Panc1 (cell line): ENCODE measurements around the gene PABPN1L. TPM values are rescaled to one million over a fixed set of nuclear protein-coding genes. Genes with fewer than 3 reads are reported as not detected.

Source experiments
- ATAC-seq: fragments of 200-7000 bp; cut with Tn5 transposase; 2 replicates; pipeline ENCODE4 v1.9.1; 2020; ENCODE audit warnings: mild to moderate bottlenecking, moderate library complexity
- BruUV-seq: library from RNA; stranded (reverse); fragments of 400-500 nt; replicated peaks from 2 replicates; lab custom pipeline; 2021; lab: Mats Ljungman, UMichigan
- CTCF ChIA-PET: fragments of 300-600 bp; sonication (Branson Sonifier 250); formaldehyde crosslinking; loops from one replicate; lab custom pipeline; 2022; ENCODE audit warnings: antibody characterized with exemption; lab: Charles Lee
- POLR2A ChIA-PET: fragments of 300-600 bp; sonication (Branson Sonifier 250); formaldehyde crosslinking; loops from one replicate; lab custom pipeline; 2022; ENCODE audit warnings: antibody characterized with exemption; lab: Charles Lee
- DNase-seq: peaks from one replicate; pipeline ENCODE4 v3.0.0-alpha.2; 2010; ENCODE audit warnings: low read depth, low spot score
- H3K27ac ChIP-seq: 2 replicates; pipeline ENCODE4 v1.5.1; 2011; ENCODE audit warnings: mild to moderate bottlenecking, low read length, inconsistent platforms
- H3K27me3 ChIP-seq: fragments of 200-500 bp; sonication (Bioruptor generic); 2 replicates; pipeline ENCODE4 v1.6.0; 2014; ENCODE audit warnings: low read length, inconsistent platforms; ENCODE audit not compliant: control insufficient read depth, insufficient read depth
- H3K36me3 ChIP-seq: fragments of 200-500 bp; sonication (Bioruptor generic); 2 replicates; pipeline ENCODE4 v1.5.1; 2014; ENCODE audit warnings: inconsistent platforms, mild to moderate bottlenecking, low read length, moderate library complexity; ENCODE audit not compliant: control insufficient read depth, insufficient read depth
- H3K4me1 ChIP-seq: 2 replicates; pipeline ENCODE4 v1.5.1; 2011; ENCODE audit warnings: inconsistent platforms, mild to moderate bottlenecking, low read length, moderate library complexity; ENCODE audit not compliant: control insufficient read depth, insufficient read depth
- H3K4me3 ChIP-seq, 2 experiments: 2 replicates each; pipeline ENCODE4 v1.5.1; 2011 to 2012; ENCODE audit warnings: low read depth in 2 of 2, low read length in 2 of 2, mild to moderate bottlenecking in 2 of 2, inconsistent platforms in 1 of 2, moderate library complexity in 1 of 2
- H3K9me3 ChIP-seq: fragments of 200-500 bp; sonication (Bioruptor generic); 2 replicates; pipeline ENCODE4 v1.5.1; 2014; ENCODE audit warnings: low read depth, mild to moderate bottlenecking, inconsistent platforms, low read length, moderate library complexity; ENCODE audit not compliant: control insufficient read depth, insufficient read depth
- CTCF ChIP-seq: fragments of 450-650 bp; IDR thresholded peaks from 2 replicates; pipeline ENCODE4 v1.5.1; 2017; ENCODE audit warnings: mild to moderate bottlenecking
- POLR2AphosphoS5 ChIP-seq: IDR thresholded peaks from 2 replicates; pipeline ENCODE4 v1.6.1; 2012; ENCODE audit warnings: mild to moderate bottlenecking, low read depth, low read length, moderate library complexity
- REST ChIP-seq, 2 experiments: IDR thresholded peaks; 2 replicates each; pipeline ENCODE4 v1.6.1; 2011 to 2012; ENCODE audit warnings: low read depth in 2 of 2, control low read depth in 1 of 2, low read length in 1 of 2, mild to moderate bottlenecking in 1 of 2, moderate library complexity in 1 of 2; ENCODE audit not compliant: insufficient read depth in 1 of 2
- SIN3A ChIP-seq: IDR thresholded peaks from 2 replicates; pipeline ENCODE4 v1.6.1; 2012; ENCODE audit warnings: low read depth, mild to moderate bottlenecking, low read length, moderate library complexity, borderline replicate concordance; ENCODE audit not compliant: insufficient read depth
- TCF7L2 ChIP-seq: IDR thresholded peaks from 2 replicates; pipeline ENCODE4 v1.6.1; 2011; ENCODE audit warnings: mild to moderate bottlenecking, low read depth, low read length, inconsistent platforms
- in situ Hi-C: cut with HindIII; loops from 2 replicates; pipeline ENCODE4 v1.10.0; 2016; ENCODE audit warnings: low sequenced_read_pairs, low pct_unique_long_range_greater_than_20kb
- intact Hi-C: fragments of 100-400 bp; cut with micrococcal nuclease; formaldehyde crosslinking; loops from one replicate; pipeline ENCODE4 v1.10.0; 2022; ENCODE audit not compliant: unreplicated experiment
- total RNA-seq: library from RNA; stranded (reverse); gene quantifications from one replicate; pipeline ENCODE4 v1.2.1, GENCODE V29; 2021; ENCODE audit not compliant: unreplicated experiment

PABPN1L gene
- total RNA-seq, 1 experiment from 2014 or later, result not detected

- BruUV-seq, result no TSS peak
- in situ Hi-C loops (no loop called here), intact Hi-C loops (no loop called here)
- H3K27ac ChIP-seq, result no peak overlapping the region
- ATAC-seq, result no peak
- no peak overlapping the region for H3K4me3 ChIP-seq
- no peaks in the 10 kb centered on the region for H3K27me3 ChIP-seq
- no peaks in the 10 kb centered on the region for H3K36me3 ChIP-seq
- TF ChIP-seq CTCF (no peak), POLR2AphosphoS5 (no peak), REST (IDR thresholded peaks at IDR 0.05; ENCODE audit: insufficient read depth in 1 of 2, low read depth in 2 of 2, low read length in 1 of 2) (no peak), TCF7L2 (no peak), SIN3A (no peak)
- ChIA-PET POLR2A (interaction anchor here (0.6 kb wide), 1 partner anchor 45 kb away, joined by 3 read pairs; no protein-coding TSS in a partner anchor), CTCF (no interaction called here)
- no peak for DNase-seq
- H3K4me1 ChIP-seq, result peaks cover 14% of the 10 kb centered on the region; the same call in 1 of the 2 replicates
- H3K9me3 ChIP-seq, result no peaks in the 10 kb centered on the region
Measured at GRCh38 chr16:88911946-88912310, 45.5 kb upstream of the PABPN1L start.

GRCh38 chr16:88911136-88911945 lies 44.9 kb upstream of the PABPN1L start:
- TF ChIP-seq SIN3A (no peak), REST (IDR thresholded peaks at IDR 0.05; ENCODE audit: insufficient read depth in 1 of 2, low read depth in 2 of 2, low read length in 1 of 2) (no peak), CTCF (no peak), TCF7L2 (no peak), POLR2AphosphoS5 (no peak)
- Histone ChIP-seq H3K4me3 (no peak overlapping the region), H3K27ac (no peak overlapping the region), H3K36me3 (no peaks in the 10 kb centered on the region), H3K4me1 (peaks cover 13% of the 10 kb centered on the region; the same call in 1 of the 2 replicates), H3K27me3 (no peaks in the 10 kb centered on the region), H3K9me3 (no peaks in the 10 kb centered on the region)
- ChIA-PET POLR2A (interaction anchor here (0.5 to 0.6 kb wide), 2 partner anchors 44 to 348 kb away, joined by 3 to 5 read pairs; no protein-coding TSS in a partner anchor), CTCF (no interaction called here)
- BruUV-seq, result no TSS peak
- DNase-seq (no peak), ATAC-seq (no peak)
- in situ Hi-C loops (no loop called here), intact Hi-C loops (no loop called here)
